ENCODE measurements around the gene CACNA1C.

DNA sequence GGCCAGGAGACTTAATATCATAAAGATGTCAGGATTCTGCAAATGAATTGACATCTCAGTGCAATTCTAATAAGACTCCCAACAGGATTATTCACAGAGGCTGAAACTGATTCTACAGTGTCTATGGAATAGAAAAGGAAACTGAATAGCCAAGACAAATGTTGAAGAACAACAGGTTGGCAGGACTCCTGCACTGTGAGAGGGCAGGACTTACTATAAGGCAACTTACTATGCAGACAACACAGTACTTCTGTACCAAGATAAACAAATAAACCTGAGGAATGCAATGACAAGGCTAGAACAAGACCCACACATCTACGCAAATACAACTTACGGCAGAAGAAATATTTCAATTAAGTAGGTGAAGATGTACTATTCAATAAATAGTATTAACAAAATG, 609.7 kb downstream of the CACNA1C start:
- no peak for TF ChIP-seq FOXK2 (IDR thresholded peaks at IDR 0.05)
- no peak for TF ChIP-seq SMARCA5 (IDR thresholded peaks at IDR 0.05)
- TF ChIP-seq EZH2 (IDR thresholded peaks at IDR 0.05; ENCODE audit: borderline replicate concordance, control insufficient read depth, low read depth, low read length): no peak
- TF ChIP-seq, protein P1, sequence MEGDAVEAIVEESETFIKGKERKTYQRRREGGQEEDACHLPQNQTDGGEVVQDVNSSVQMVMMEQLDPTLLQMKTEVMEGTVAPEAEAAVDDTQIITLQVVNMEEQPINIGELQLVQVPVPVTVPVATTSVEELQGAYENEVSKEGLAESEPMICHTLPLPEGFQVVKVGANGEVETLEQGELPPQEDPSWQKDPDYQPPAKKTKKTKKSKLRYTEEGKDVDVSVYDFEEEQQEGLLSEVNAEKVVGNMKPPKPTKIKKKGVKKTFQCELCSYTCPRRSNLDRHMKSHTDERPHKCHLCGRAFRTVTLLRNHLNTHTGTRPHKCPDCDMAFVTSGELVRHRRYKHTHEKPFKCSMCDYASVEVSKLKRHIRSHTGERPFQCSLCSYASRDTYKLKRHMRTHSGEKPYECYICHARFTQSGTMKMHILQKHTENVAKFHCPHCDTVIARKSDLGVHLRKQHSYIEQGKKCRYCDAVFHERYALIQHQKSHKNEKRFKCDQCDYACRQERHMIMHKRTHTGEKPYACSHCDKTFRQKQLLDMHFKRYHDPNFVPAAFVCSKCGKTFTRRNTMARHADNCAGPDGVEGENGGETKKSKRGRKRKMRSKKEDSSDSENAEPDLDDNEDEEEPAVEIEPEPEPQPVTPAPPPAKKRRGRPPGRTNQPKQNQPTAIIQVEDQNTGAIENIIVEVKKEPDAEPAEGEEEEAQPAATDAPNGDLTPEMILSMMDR (IDR thresholded peaks at IDR 0.05 in 2 of 3, conservative IDR thresholded peaks at IDR 0.05 in 1 of 3; ENCODE audit: control insufficient read depth in 2 of 3, extremely low read depth in 1 of 3, insufficient read depth in 1 of 3, low read depth in 3 of 3, low read length in 3 of 3): no peak
- no peak for TF ChIP-seq YY1 (IDR thresholded peaks at IDR 0.05; ENCODE audit: low read depth, low read length)
- no peak for TF ChIP-seq SPI1 (IDR thresholded peaks at IDR 0.05; ENCODE audit: borderline replicate concordance, insufficient read depth, low read depth, low read length)
- no peak for TF ChIP-seq BRCA1 (IDR thresholded peaks at IDR 0.05; ENCODE audit: low read depth, low read length)
- TF ChIP-seq POLR2AphosphoS5 (IDR thresholded peaks at IDR 0.05; ENCODE audit: low read length): no peak
- no peak for TF ChIP-seq LARP7 (IDR thresholded peaks at IDR 0.05)

All from GM12878 (cell line).